Measurements from ENCODE around the gene CTBP2.
A peak's percentile ranks its signal among the peaks of the same experiment; 100 is the strongest.

Gene CTBP2

GRCh38 chr10:125158601-125159485 is 1.5 kb downstream of the CTBP2 start:
- peak; percentile 21 for DNase-seq (ENCODE audit: low spot score)

GRCh38 chr10:125158275-125158600 is 2.1 kb downstream of the CTBP2 start:
- DNase-seq (ENCODE audit: low spot score), result peak; percentile 26

GRCh38 chr10:125157505-125157904 is 2.9 kb downstream of the CTBP2 start:
- DNase-seq (ENCODE audit: low spot score), result no peak

GRCh38 chr10:125156739-125157480 is 3.5 kb downstream of the CTBP2 start:
- no peak for DNase-seq (ENCODE audit: low spot score)

GRCh38 chr10:125156196-125156595 is 4.2 kb downstream of the CTBP2 start:
- no peak for DNase-seq (ENCODE audit: low spot score)

GRCh38 chr10:125155101-125155500 is 5.3 kb downstream of the CTBP2 start:
- DNase-seq (ENCODE audit: low spot score), result peak; percentile 33

GRCh38 chr10:125154529-125154928 is 5.8 kb downstream of the CTBP2 start:
- DNase-seq (ENCODE audit: low spot score), result no peak

- DNase-seq (ENCODE audit: low spot score), result peak; percentile 33
Observed at GRCh38 chr10:125153703-125154490, 6.5 kb downstream of the CTBP2 start.

- no peak for DNase-seq (ENCODE audit: low spot score)
Observed at GRCh38 chr10:125152450-125153368, 7.7 kb downstream of the CTBP2 start.

- no peak for DNase-seq (ENCODE audit: low spot score)
Observed at GRCh38 chr10:125151553-125152449, 8.6 kb downstream of the CTBP2 start.

- DNase-seq (ENCODE audit: low spot score), result no peak
Observed at GRCh38 chr10:125151170-125151552, 9.2 kb downstream of the CTBP2 start.

- peak; percentile 27 for DNase-seq (ENCODE audit: low spot score)
Observed at GRCh38 chr10:125150376-125151083, 9.8 kb downstream of the CTBP2 start.

- DNase-seq (ENCODE audit: low spot score), result no peak
Observed at GRCh38 chr10:125149680-125150047, 10.7 kb downstream of the CTBP2 start.

- DNase-seq (ENCODE audit: low spot score), result peak; percentile 69
Observed at GRCh38 chr10:125149036-125149679, 11.2 kb downstream of the CTBP2 start.

- DNase-seq (ENCODE audit: low spot score), result no peak
Observed at GRCh38 chr10:125148528-125148927, 11.8 kb downstream of the CTBP2 start.

GRCh38 chr10:125147971-125148439 is 12.4 kb downstream of the CTBP2 start:
- no peak for DNase-seq (ENCODE audit: low spot score)

GRCh38 chr10:125146791-125147579 is 13.4 kb downstream of the CTBP2 start:
- no peak for DNase-seq (ENCODE audit: low spot score)

- no peak for DNase-seq (ENCODE audit: low spot score)
Observed at GRCh38 chr10:125145636-125146035, 14.7 kb downstream of the CTBP2 start.
